Fibroblast of mammary gland (primary cell): ENCODE measurements around the gene HNRNPM.

Experiments used
- DNase-seq: peaks from one replicate; pipeline ENCODE4 v3.0.0-alpha.2; 2010; ENCODE audit warnings: low read depth
- H3K4me3 ChIP-seq: 2 replicates; pipeline ENCODE4 v1.5.1; 2011; ENCODE audit warnings: low read depth, mild to moderate bottlenecking, low read length, moderate library complexity; ENCODE audit not compliant: control insufficient read depth
- CTCF ChIP-seq: conservative IDR thresholded peaks from 2 replicates; pipeline ENCODE4 v1.5.1; 2011; ENCODE audit warnings: low read depth, low read length, inconsistent platforms; ENCODE audit not compliant: control insufficient read depth, insufficient read depth

HNRNPM gene

GRCh38 chr19:8476524-8476923 lies 31.7 kb downstream of the HNRNPM start:
- DNase-seq, result no peak
- no peak overlapping the region for H3K4me3 ChIP-seq
- TF ChIP-seq CTCF, result no peak

- H3K4me3 ChIP-seq, result no peak overlapping the region
- TF ChIP-seq CTCF, result no peak
- DNase-seq, result no peak
Observed at GRCh38 chr19:8477889-8478288, 33.1 kb downstream of the HNRNPM start.

GRCh38 chr19:8478598-8478997 lies 33.8 kb downstream of the HNRNPM start:
- H3K4me3 ChIP-seq, result no peak overlapping the region
- no peak for TF ChIP-seq CTCF
- DNase-seq, result no peak

- TF ChIP-seq CTCF, result no peak
- H3K4me3 ChIP-seq, result no peak overlapping the region
- DNase-seq, result no peak
Observed at GRCh38 chr19:8481201-8481600, 36.4 kb downstream of the HNRNPM start.

GRCh38 chr19:8481616-8482015 lies 36.8 kb downstream of the HNRNPM start:
- no peak overlapping the region for H3K4me3 ChIP-seq
- no peak for TF ChIP-seq CTCF
- DNase-seq, result no peak

- TF ChIP-seq CTCF, result no peak
- no peak for DNase-seq
- H3K4me3 ChIP-seq, result no peak overlapping the region
Observed at GRCh38 chr19:8482696-8483095, 37.9 kb downstream of the HNRNPM start.

- no peak for DNase-seq
- no peak overlapping the region for H3K4me3 ChIP-seq
- TF ChIP-seq CTCF, result no peak
Observed at GRCh38 chr19:8483165-8483564, 38.4 kb downstream of the HNRNPM start.
